Islet of Langerhans (tissue), 1 donor: ENCODE data around the gene BLOC1S4.

Experiments
- FAIRE-seq: peaks from one replicate; lab custom pipeline; 2011; peaks lifted over from hg19 to GRCh38; lab: Jason Lieb, UNC

Gene BLOC1S4

DNA sequence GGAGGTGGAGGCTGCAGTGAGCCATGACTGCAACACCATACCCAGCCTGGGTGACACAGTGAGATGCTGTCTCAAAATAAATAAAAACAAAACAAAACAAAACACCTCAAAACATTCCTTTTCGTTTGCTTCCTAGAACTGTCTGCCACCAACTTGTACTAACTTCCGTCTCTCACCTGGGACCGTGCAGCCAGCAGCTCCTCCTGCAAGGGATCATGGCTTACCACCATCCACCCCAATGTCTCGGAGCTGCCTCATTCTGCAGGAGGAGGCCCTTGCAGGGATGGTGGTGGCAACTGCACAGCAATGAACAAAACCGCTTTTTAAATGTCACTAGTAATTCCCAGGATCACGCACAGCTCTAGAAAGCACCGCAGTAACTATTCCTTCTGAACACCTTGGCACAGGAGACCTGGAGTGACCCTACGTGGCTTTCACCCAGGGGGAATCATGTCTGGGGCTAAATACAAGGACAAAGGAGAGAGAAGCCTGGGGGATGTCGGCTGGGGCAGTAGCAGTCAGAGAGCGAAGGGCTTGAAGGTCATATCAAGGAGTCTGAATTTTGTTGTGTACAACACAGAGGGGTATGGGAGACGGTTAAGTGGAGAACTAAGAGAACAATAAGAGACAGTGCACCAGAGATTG, 49.1 kb downstream of the BLOC1S4 start:
- FAIRE-seq, result no peak

DNA sequence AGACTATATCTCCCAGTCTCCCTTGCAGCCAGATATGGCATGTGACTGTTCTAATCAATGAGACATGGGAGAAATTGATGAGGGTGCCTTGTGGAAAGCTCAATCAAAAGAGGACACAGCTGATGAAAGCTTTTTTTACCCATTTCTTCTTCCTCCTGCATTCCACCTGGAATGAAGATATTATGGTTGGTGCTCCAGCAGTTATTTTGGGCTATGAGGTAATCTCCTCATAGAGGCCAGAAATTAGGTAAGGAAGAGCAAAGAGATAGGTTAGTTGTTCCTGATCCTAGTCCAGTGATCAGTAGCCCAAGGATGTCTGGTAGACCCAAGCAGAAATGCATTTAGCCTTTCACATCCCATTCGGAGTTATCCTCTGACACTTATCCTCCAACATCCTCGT, 49.7 kb downstream of the BLOC1S4 start:
- no peak for FAIRE-seq
